Upper lobe of left lung (tissue), 4 donors: Measurements from ENCODE around the gene SLC47A1.

Experiments used
- EP300 ChIP-seq, 4 donors: sonication (generic); formaldehyde crosslinking; IDR thresholded peaks; one replicate each; pipeline ENCODE4 v1.5.1; 2017; ENCODE audit warnings: antibody characterized with exemption in 4 of 4, control low read depth in 2 of 4
- POLR2A ChIP-seq, 4 donors: fragments of 450-650 bp; IDR thresholded peaks; one replicate each; pipeline ENCODE4 v1.5.1; 2016 to 2017; ENCODE audit warnings: antibody characterized with exemption in 4 of 4, mild to moderate bottlenecking in 2 of 4
- POLR2AphosphoS5 ChIP-seq, 2 donors: sonication (generic); formaldehyde crosslinking; IDR thresholded peaks; one replicate each; pipeline ENCODE4 v1.5.1; 2017; ENCODE audit warnings: antibody characterized with exemption in 2 of 2
- TF ChIP-seq, protein P1 (sequence below), 6 experiments: fragments of 450-650 bp in 4 of 6; fragments of 200-600 bp in 2 of 6; sonication (generic) in 2 of 6; IDR thresholded peaks; one replicate each; pipeline ENCODE4 v1.5.1; 2016 to 2019; ENCODE audit warnings: antibody characterized with exemption in 6 of 6

DNA sequence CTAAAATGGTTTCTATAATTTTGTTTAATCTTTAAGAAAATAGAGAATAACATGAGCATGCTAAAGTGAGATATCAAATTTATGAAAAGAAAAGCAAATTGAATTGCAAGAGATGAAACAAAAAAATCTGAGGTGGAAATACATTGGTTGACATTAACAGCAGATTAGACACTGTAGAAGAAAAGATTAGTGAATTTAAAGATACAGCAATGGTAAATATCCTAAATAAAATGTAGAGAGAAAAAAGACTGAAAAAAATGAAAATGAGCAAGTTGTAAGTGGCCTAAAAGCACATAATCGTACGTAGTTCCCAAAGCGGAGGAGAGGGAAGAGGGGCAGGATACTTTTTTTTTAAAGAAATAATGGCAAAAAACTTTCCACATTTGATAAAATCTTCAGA, 84.4 kb downstream of the SLC47A1 start:
- TF ChIP-seq POLR2A (IDR thresholded peaks at IDR 0.05) (no peak), POLR2AphosphoS5 (IDR thresholded peaks at IDR 0.05) (no peak), EP300 (IDR thresholded peaks at IDR 0.05) (no peak)
- TF ChIP-seq, protein P1, sequence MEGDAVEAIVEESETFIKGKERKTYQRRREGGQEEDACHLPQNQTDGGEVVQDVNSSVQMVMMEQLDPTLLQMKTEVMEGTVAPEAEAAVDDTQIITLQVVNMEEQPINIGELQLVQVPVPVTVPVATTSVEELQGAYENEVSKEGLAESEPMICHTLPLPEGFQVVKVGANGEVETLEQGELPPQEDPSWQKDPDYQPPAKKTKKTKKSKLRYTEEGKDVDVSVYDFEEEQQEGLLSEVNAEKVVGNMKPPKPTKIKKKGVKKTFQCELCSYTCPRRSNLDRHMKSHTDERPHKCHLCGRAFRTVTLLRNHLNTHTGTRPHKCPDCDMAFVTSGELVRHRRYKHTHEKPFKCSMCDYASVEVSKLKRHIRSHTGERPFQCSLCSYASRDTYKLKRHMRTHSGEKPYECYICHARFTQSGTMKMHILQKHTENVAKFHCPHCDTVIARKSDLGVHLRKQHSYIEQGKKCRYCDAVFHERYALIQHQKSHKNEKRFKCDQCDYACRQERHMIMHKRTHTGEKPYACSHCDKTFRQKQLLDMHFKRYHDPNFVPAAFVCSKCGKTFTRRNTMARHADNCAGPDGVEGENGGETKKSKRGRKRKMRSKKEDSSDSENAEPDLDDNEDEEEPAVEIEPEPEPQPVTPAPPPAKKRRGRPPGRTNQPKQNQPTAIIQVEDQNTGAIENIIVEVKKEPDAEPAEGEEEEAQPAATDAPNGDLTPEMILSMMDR (IDR thresholded peaks at IDR 0.05), result no peak
